HL-60 (cell line): ENCODE measurements around the gene CD80.

Experiments used
- DNase-seq, 2 experiments: peaks; one replicate each; pipeline ENCODE4 v3.0.0-alpha.2; 2010 to 2020; ENCODE audit warnings: low read depth in 1 of 2, low spot score in 1 of 2
- H3K27ac ChIP-seq: fragments of 250-450 bp; sonication (Bioruptor Pico); replicated peaks from 2 replicates; pipeline ENCODE4 v1.5.1; 2020; ENCODE audit warnings: mild to moderate bottlenecking, moderate library complexity
- H3K27me3 ChIP-seq: fragments of 250-450 bp; sonication (Bioruptor Pico); 2 replicates; pipeline ENCODE4 v1.5.1; 2021; ENCODE audit warnings: mild to moderate bottlenecking, moderate library complexity; ENCODE audit not compliant: insufficient read depth, poor library complexity, severe bottlenecking
- H3K4me3 ChIP-seq: replicated peaks from 2 replicates; pipeline ENCODE4 v1.5.1; 2011; ENCODE audit warnings: mild to moderate bottlenecking, control low read depth, low read length; ENCODE audit not compliant: insufficient read depth
- CTCF ChIP-seq: IDR thresholded peaks from one replicate; pipeline ENCODE4 v1.5.1; 2011; ENCODE audit warnings: low read length, control low read depth, inconsistent platforms; ENCODE audit not compliant: insufficient read depth
- GABPA ChIP-seq: IDR thresholded peaks from 2 replicates; pipeline ENCODE4 v1.6.1; 2012; ENCODE audit warnings: low read depth
- POLR2AphosphoS5 ChIP-seq: IDR thresholded peaks from 2 replicates; pipeline ENCODE4 v1.6.1; 2012; ENCODE audit warnings: low read depth
- REST ChIP-seq: IDR thresholded peaks from 2 replicates; pipeline ENCODE4 v1.6.1; 2012; ENCODE audit warnings: low read depth; ENCODE audit not compliant: insufficient replicate concordance
- SPI1 ChIP-seq: IDR thresholded peaks from 2 replicates; pipeline ENCODE4 v1.6.1; 2012; ENCODE audit warnings: low read depth, mild to moderate bottlenecking, borderline replicate concordance

CD80 gene

GRCh38 chr3:119560160-119560559 lies 746 bp upstream of the CD80 start:
- no peaks in the 10 kb centered on the region for H3K27me3 ChIP-seq
- no peak for TF ChIP-seq REST
- no peak for TF ChIP-seq CTCF
- TF ChIP-seq GABPA: no peak
- TF ChIP-seq SPI1: no peak
- no peak for TF ChIP-seq POLR2AphosphoS5
- no peak overlapping the region for H3K4me3 ChIP-seq
- no peak for DNase-seq
- no peak overlapping the region for H3K27ac ChIP-seq

GRCh38 chr3:119558626-119559317 lies 642 bp downstream of the CD80 start:
- H3K27me3 ChIP-seq: no peaks in the 10 kb centered on the region
- H3K4me3 ChIP-seq: no peak overlapping the region
- no peak overlapping the region for H3K27ac ChIP-seq
- no peak for DNase-seq
- TF ChIP-seq GABPA: no peak
- TF ChIP-seq SPI1: no peak
- TF ChIP-seq POLR2AphosphoS5: no peak
- TF ChIP-seq CTCF: no peak
- TF ChIP-seq REST: no peak

- TF ChIP-seq REST (no peak), SPI1 (no peak), GABPA (no peak), POLR2AphosphoS5 (no peak), CTCF (no peak)
- Histone ChIP-seq H3K27me3 (no peaks in the 10 kb centered on the region), H3K4me3 (no peak overlapping the region), H3K27ac (no peak overlapping the region)
- no peak for DNase-seq
These were observed 1.5 kb downstream of the CD80 start for GRCh38 chr3:119557877-119558269.
